HG02852 (cell line): ENCODE results near the gene DFFB.

ENCODE experiments used
- ATAC-seq: cut with Tn5 transposase; IDR thresholded peaks from one replicate; pipeline ENCODE4 v1.9.1; 2021; ENCODE audit warnings: mild to moderate bottlenecking, moderate library complexity; ENCODE audit not compliant: unreplicated experiment

DFFB gene

DNA sequence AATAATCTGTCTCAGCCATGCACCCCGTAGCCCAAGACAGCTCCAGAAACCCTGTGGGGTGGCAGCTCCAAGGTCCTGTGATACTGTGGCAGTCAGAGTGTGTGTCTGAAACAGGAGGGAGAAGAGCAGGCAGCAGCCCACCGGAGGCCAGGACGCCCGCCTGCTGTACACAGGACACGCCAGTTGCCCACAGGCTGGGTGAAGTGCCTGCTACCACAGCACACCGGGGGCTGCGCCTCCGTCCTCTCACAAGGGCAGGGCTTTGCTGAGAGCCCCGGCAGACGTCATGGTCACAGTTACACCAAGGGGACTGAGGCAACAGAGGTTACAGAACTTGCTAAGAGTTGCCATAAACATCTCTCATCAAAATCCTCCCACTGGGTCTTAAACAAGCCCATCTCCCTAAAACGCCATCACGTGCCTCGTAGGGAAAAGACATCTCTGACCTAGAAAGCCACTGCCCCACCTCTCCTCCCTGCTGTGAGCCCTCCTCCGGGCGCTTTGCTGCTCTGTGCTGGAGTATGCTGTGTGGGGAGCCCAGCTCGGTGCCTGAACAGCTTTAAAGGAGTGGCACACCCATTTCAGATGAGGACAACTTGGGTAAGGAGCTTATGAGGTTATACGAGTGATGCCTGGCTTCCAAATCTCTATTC, 37.5 kb downstream of the DFFB start:
- ATAC-seq, result no peak

DNA sequence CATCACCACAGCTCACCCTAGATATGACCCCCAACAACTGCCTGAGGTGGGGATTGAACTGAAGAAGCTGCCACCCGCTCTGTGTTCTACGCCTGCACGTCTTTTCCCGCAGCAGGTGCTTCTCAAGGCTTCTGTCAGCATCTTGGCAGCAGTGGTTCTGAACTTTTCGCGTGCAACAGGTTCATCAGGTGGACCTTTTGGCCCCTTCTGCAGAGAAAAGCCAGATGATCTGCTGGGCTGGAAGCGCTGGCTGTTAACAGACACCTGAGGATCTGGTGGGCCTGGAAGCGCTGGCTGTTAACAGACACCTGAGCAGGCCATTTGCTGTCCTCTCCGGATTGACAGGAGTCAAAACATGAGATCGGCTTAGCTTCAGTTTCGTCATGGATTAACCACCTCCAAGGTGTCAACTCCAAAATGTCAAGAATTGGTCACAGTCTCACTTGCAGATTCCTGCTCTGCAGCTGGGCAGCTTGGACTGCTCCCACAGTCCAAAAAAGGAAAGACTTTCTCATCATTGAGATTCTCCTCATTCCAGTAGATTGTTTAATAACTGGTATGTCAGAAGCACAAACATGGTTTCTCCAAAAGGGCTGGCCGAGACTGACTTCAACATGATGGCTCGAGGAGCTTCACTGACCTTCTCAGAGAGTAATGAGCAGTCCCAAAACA, 38.1 kb downstream of the DFFB start:
- ATAC-seq, result no peak

DNA sequence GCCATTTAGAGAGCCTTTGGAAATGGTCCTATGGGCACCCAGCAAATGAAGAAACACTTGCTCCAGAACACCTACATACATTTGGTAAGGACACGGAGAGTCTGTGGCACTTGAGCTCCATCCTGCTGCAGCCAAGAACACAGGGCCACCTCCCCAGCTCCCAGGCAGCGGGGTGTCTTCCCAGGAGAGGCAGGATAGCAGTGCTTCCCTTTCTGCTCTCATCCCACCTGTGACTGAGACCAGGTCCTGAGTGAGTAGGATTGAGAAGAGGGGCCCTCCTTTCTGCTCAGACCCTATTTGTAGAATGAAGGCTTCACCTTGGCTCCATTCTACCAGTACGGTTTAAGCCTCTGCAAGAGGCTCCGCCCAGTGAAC, 38.7 kb downstream of the DFFB start:
- no peak for ATAC-seq

DNA sequence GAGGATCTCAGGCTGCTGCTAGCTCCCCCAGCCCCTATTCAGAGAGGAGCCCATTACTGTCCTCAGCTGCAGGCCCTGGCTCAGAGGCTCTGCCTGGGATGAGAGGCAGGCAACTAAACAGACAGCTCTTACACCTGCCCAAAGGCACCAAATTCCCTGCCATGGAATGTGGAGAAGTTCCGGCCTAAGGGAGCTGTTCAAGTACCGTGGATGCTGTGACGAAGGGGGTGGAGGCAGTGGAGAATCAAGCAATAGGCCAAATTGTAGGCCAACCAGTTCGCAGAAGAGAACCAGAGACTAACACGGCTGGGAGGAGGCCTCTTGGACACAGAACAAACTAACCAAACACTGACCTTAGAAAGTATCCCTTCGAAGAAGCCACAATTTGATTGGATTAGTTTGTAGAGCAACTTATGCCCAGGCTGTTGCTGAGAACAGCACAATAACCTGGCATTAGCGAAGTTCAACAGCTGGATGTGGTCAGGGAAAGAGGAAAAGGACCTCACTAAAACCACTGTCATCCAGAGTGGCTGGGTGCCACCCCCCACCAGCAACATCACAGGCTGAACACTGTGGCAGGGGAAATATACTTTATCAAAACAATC, 39.2 kb downstream of the DFFB start:
- ATAC-seq, result no peak

DNA sequence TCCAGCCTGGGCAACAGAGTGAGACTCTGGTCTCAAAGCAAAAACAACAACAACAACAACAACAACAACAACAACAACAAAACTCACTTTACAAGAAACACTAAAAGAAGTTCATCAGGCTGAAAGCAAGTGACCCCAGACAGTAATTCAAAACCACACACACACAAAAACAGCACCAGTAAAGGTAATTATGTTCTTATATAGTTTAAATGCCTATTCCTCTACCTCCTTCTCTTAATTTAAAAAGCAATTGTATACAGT, 41.1 kb downstream of the DFFB start:
- ATAC-seq, result no peak

DNA sequence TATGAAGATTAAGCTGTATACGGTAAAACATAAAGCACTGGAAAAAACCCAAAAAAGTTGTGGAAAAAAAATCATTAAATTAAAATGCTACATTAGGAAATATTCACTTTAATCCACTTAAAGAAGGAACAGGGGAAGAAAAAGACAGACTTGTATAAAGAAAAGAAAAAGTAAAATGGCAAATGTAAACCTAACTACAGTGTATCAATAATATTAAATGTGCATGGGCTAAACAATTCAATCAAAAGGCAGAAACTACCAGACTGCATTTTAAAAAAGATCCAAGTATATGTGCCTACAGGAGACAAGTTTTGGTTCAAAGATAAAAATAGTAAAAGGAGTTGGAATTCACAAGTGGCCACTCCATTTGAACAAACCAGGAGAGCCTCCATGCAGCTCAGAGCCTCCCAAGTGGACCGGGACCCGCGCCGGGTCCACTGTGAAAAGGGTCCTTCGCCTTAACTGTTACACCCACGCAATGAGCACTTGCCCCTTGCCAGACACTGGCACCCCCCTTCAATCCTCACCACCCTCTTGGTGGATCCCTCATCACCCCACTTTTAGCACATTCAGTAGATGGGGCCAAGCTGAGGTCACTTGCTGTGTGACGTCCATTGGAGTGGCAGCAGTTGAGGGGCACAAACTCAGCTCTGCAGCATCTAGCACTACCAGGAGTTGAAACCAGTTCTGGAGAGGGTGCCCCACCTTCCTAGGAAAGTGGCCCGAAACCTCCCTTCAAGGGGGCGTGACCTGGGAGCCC, 41.9 kb downstream of the DFFB start:
- ATAC-seq, result no peak

DNA sequence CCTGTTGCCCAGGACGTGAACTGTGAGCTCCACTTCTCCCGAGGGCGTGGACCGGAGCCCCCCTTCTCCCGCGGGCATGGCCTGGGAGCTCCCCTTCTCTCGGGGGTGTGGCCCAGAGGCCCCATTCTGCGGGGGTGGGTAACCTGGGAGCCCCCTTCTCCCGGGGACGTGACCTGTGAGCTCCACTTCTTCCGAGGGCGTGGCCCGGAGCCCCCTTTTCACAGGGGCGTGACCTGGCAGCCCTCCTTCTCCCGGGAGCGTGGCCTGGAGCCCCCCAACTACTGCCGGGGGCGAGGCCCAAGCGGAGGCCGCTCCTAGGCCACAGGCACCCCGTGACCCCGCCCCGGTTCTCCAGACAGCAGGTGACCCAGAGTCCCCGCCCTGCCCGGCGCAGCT, 42.5 kb downstream of the DFFB start:
- ATAC-seq, result no peak

DNA sequence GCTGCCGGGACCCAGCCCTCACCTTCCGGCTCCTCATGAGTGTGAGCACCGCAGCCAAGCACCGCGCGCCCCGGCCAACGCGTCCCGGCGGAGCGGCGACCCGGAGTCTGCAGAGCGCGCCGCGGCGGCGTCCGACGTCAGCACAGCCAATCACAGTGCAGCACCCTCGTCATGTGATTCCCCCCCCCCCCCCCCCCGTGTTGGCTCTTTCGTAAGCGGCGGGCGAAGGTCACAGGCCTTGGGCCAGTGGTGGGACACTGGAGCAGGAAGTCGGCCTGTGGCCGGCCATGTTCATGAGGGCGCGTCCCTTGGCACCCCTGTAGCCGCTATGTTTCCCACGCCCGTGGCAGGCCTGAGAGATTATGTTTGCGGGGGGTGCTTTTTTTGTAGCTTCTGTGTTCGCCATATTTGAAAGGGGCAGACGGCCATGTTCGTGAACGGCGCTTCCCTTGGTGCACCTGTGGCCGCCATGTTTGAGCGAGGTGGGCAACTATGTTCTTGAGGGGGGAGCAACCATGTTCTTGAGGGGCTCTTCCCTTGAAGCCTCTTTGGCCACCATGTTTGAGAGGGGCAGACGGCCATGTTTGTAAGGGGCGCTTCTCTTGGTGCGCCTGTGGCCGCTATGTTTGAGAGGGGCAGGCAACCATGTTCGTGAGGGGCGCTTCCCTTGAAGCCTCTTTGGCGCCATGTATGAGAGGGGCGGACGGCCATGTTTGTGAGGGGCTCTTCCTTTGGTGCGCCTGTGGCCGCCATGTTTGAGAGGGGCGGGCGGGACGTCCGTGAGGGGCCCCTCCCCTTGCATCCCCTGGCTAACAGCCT, 43.1 kb downstream of the DFFB start, which contains the start of gene C1orf174:
TSS of gene C1orf174 (minus strand) at position 123 of the 819 bp plus-strand sequence. CDS start at position 37, 86 bp downstream.
- peak; percentile 69 for ATAC-seq

DNA sequence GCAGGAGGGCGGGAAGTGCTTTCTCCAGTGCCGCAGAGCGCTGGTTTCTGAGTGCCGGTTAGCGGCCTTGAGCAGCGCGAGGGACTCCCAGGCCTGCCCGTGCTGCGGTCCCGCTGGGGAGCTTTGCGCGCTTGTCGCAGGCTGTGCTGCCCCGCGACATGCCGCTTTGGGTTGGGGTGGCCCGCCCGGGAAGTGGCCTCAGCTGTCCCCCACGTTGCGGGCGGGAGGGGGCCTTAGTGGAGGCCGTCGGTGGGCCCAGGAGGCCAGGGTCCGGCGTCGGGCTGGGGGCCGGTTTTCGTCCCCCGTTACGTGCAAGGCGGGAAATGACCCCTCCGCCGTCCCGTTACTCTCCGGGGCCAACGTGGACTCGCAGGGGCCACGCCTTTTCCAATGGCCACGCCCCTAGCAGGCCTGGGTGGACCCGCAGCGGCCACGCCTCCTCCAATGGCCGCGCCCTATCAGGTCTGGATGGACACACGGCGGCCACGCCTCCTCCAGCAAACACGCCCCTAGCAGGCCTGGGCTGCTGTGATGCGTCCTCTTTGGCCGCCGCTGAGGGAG, 43.8 kb downstream of the DFFB start:
- ATAC-seq, result peak; percentile 64

DNA sequence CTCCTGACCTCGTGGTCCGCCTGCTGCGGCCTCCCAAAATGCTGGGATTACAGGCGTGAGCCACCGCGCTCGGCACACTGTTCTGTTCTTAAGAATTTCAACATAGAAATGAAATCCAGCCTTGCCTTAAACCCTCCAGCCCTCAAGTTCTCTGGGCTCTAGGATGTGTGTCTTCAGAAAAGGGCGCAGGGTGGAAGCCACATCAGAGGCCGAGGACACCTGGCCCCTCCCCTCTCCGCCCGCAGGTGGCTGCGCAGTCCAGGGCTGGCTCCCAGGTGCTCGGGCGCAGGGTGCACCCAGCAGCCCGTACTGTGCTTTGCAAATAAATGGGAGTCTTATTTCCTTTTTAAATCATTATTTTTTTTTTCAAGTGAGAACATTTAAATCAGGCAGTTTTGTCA, 44.8 kb downstream of the DFFB start:
- ATAC-seq, result no peak

DNA sequence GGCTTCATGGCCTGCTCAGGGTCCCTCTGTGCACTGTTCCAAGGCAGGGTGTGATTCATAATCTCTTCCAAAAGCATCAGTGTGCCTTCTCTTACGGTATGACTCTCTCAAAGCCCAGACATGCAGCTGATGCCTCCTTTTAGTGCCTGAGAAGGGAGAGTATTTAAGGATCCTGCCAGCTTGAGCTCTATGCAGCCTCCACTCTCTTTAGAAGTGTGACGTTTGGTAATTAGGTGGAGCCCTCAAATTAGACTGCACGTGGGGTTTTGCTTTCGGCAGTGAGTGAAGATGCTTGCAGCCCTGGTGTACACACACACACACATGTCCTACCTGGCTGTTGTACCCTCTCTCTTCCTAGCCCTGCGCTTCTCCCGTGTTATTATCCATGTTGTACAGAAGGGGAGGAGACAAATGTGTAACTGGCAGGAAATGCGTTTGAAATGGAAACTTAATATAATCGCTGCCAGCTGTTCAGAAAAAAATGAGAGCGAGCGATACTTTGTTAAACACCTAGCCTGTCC, 45.4 kb downstream of the DFFB start:
- no peak for ATAC-seq

DNA sequence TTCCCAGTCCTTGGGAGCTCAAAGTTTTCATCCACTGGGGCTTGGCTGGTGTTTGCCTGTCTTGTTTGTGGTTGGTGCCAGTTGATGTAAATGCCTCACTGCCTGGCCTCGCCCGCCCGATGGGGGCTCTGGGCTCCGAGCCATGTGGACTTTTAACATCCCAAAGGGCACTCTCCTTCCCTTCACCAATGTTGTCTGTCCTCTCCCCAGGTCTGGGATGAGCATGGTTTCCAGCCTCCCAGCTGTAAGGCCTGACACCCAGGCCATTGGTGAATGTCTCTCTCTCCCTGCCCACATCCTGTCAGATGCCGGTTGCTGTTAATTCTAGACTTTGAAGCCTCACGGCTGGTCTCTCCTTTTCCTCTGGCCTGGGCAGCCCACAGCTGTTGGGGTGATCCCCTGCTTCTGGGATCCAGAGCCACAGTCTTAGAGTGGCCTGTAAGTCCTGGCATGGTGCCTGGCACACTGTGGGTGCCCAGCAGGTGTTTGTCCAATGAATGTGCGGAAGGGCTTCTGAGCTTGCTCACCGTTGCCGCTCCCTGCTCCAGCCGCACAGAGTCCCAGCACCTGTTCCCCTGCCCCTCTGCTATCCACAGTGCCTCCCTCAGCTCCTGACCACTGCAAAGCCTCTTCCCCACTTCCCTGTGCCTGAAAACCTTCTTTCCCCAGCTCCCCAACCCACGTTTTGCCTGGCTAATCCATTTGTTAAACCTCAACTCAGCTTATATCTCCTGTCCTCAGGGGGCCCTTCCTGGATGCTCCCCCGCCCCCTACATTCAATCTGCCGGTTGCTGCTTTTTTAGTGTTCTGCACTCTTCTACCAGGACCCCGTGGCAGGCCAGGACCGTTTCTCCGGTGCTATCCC, 46.1 kb downstream of the DFFB start:
- ATAC-seq, result no peak

DNA sequence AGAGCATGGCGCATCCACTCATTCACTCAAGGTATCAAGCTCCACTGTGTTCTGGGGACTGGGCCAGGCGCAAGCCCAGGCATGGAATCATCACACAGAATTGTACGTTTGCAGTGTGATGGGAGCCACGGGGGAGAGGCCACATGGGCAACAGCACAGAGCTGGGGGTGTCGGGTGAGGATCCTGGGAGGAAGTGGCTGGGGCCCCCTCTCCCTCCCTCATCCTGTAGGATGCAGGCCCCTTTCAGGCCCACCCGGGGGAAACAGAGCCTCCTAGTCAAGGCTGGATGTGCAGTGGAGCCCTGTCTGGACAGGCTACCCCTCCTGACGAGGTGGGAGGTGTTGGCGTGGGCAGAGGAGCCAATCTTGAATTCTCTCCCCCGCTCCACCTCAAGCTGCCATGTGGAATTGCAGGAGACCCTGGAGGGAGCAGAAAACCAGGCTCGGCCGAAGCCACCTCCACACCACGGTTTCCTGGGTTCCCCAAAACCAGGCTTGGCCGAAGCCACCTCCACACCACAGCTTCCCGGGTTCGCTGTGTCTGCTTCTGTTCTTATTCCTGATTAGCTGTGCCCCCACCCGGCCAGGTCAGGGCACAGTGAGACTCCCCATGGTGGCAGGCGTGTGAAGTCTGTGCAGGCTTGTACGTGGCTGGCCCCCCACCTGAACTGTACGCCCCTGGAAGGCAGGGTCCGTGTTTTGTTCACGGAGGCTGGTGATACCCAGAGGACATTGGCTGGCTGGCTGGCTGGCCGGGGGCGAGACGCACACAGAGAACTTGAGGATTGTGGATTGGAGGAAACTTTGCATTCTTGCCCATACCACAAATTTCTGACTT, 46.9 kb downstream of the DFFB start:
- ATAC-seq, result no peak

DNA sequence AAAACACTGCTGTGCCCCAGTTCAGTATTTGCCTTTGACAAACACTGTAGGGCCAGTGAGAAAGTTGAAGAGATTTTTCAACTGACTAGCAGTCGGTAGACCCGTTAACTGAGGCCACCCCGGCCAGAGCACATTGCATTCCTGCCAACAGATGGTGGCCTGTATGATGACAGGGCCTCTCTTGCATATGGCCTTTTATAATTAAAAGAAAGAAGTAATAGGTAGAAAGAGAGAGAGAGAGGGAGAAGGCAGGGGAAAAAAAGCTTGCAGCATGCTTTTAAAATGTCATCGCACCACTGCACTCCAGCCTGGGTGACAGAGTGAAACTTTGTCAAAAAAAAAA, 47.5 kb downstream of the DFFB start:
- no peak for ATAC-seq

DNA sequence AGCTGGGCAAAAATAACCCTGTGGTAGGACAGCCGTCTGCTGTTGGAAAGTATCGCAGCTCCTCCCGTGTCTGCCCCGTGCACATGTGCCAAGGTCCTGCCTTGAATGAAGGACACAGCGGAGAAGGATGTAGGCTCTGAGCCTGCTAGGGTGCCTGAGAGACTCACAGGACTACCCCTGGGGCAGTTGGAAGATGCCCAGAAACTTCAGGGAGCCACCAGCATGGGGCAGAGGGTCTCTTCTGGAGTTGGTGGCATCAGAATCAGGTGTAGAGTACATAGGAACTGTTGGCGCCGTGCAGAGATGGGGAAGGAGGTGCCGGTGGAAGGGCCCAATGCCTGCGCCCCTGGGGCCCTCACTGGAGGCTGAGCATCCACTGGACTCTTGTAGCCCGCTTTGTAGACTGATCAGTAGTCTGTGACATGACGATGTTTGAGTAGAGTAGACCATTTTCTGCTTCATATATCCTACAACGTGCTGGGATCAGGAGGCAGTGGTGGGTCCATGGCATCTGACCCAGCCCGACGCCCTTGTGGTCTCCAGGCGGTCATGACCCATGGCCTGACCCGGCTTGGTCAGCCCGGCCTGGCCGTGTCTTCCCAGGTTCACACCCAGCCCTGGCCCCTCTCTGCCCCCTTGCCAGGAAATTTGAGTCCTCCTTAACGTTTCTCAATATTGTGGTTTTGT, 48.1 kb downstream of the DFFB start:
- no peak for ATAC-seq

DNA sequence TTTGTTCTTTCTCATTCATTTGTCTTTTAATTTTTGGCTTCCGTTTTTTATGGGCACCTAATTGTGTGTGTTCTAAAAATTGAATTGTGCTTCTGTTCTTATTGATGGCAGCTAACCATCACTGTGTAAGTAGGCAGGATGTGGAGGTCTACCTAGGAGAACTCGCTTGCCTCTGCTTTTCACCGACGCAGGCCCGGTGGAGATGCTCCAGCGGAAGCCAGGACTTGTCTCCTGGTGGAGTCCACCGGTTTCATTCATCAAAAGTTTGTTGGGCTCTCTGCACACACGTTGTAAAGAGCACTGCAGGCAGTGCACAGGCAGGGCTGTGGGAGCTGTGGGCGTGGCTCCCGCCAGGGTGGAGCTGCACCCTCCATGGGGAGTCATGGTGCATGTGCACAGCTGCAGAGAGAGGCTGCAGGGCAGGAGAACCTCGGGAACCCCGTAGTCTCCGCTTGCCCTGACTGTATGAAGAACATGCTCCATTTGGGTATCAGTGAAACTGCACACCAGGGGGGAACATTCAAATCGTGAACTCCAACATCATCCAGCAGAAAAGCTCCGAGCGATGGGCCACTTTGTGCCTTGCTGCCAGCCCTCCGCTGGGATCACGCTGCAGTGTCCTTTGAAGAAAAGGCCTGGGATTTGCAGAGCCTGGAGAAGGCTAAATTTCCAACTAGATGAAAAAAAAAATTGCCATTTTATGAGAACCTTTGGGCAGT, 48.8 kb downstream of the DFFB start:
- ATAC-seq, result no peak

DNA sequence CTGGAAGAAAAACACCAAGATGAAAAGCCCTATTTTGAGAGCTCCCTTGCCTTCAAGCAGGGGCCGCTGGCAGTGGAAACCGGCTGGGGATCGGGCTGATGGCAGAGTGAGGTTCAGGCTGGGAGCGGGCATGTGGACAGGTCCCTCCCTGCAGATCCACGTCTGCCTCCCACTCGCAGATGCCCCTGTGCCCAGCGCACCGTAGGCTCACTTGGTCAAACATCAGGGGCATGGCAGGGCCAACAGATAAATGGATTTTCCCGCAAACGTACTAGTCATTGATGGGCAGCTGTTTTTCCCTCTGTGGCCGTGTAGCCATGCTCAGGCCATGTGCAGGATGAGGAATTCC, 49.4 kb downstream of the DFFB start:
- no peak for ATAC-seq
